HG03045 (cell line): ENCODE results near the gene S100P.
"Not testable (repeated sequence)": the region's sequence is repeated elsewhere in the genome, so short reads cannot be mapped to it uniquely, and the experiment has no call there.

ENCODE experiments used
- ATAC-seq: cut with Tn5 transposase; IDR thresholded peaks from one replicate; pipeline ENCODE4 v1.9.1; 2021; ENCODE audit warnings: mild to moderate bottlenecking, moderate library complexity; ENCODE audit not compliant: unreplicated experiment

S100P gene

GRCh38 chr4:6672541-6673190, 21.0 kb upstream of the S100P start:
- ATAC-seq, result not testable (repeated sequence)

DNA sequence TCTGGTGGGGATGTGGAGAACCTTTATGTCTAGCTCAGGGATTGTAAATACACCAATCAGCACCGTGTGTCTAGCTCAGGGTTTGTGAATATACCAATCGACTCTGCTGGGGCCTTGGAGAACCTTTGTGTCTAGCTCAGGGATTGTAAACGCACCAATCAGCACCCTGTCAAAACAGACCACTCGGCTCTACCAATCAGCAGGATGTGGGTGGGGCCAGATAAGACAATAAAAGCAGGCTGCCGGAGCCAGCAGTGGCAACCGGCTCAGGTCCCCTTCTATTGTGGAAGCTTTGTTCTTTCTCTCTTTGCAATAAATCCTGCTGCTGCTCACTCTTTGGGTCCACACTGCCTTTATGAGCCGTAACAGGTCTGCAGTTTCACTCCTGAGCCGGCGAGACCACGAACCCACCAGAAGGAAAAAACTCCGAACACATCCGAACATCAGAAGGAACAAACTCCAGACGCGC, 20.5 kb upstream of the S100P start:
- ATAC-seq, result not testable (repeated sequence)

DNA sequence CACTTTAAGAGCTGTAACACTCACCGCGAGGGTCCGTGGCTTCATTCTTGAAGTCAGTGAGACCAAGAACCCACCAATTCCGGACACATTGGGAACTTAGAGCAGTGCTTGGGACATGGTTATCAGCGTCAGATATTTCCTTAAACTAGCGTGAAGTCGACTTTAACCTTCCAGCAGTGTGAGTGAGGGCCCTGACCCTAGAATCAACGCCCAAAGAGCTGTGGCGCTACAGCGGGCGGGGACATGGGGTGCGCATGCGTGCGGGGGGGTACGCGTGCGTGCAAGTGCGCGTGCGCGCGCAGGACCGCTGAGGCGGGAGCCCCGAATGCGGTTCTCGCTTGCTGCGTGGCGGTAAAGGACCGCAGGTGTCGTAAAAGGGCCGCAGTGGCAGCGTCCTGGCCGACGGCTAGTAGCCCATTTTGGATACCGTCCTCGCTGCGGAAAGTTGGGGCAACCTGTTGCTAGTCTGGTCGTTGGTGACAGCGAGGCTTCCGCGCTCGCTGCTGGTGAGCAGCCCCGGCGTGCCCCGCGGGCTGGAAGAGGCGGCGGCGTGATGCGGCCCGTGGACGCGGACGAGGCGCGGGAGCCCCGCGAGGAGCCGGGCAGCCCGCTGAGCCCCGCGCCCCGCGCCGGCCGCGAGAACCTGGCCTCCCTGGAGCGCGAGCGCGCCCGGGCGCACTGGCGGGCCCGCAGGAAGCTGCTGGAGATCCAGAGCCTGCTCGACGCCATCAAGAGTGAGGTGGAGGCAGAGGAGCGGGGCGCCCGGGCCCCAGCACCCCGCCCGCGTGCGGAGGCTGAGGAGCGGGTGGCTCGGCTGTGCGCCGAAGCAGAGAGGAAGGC, 19.8 kb upstream of the S100P start:
- peak; percentile 70 for ATAC-seq

- ATAC-seq, result peak; percentile 40
These were observed 19.1 kb upstream of the S100P start for GRCh38 chr4:6674500-6675149.

DNA sequence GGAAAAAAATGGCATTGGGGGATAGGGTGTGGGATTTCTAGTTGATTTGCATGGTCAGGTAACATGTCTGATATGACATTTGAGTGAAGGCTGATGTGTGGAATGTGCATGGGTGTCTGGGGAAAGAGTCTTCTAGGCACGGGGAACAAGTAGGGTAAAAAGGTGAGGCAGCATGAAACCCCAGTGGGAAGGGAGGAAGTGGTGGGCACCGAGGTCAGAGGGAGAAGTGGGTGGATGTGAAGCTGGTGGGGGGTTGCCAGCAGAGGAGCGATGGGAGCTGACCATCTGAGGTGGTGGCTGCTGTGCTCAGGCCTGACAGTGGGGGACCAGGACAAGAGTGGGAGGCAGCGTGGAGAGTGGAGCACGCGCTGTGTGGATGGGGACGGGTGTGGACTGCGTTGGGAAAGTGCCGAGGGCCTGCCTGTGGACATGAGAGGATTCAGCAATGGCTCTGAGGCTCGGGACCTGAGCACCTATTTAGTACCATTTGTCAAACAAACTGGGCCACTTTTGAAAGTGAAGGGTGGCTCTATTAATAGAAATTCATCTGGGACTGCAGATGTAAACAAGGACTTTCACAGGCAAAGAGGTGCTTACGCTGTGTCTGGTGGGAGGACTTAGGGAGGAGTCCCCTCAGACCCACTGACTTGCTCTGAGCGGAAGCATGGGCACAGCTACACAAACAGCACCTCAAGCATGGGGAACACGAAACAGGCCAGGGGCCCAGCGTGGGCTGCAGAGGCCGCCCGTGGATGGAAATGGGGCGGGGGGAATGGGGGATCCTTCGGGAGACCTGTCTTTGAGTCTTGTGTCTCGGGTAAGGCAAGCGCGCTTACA, 16.7 kb upstream of the S100P start:
- no peak for ATAC-seq

DNA sequence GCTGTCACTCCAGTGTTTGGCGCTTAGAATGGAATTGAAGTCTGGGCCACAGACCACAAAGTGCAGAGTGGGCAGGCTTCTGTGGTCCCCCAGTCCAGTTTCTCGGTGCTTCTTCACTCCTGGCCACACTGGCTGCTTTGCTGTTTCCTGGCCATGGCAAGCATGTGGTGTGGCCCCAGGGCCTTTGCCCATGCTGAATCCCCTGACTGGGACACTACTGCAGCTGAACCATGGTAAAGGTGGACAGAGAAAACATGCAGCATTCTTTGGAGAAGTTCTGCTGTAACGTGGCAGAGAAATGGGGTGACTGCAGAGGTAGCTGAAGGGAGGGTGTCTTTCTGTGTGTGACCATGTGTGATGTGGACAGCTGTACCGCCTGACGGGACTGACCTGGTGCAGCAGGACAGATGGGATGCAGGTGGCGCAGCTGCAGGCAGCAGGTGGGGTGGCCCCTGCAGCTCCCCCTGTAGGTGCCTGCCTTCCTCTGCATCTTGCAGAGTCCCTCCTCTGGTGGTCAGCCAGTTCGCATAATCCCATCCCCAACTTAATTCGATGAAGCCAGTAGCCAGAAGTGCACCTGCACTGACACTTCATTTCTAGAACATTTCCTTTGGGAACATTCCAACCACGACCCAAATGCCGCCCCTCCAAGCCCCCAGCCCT, 13.2 kb upstream of the S100P start:
- no peak for ATAC-seq

- ATAC-seq, result no peak
These were observed 12.5 kb upstream of the S100P start for GRCh38 chr4:6681191-6681590.

- ATAC-seq, result no peak
These were observed 10.7 kb upstream of the S100P start for GRCh38 chr4:6682862-6683590.

DNA sequence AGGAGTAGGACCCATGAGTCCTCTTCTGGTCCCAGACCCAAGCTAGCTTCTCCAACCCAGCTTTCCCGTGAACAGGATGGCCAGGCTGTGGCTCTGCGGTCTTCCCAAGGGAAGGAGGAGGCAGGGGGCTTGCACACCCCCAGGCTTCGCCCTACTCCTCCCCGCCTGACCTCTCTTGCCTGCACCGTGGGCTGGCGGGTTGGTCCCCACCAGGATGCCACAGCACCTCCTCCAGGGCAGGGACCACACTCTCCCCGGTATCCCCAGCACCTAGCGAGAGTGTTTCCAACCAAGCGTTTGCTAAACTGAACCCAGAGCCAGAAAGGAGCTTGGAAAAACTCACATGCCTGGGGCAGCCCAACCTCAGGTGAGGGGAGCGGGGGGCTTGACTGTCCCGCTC, 9.0 kb upstream of the S100P start:
- no peak for ATAC-seq

DNA sequence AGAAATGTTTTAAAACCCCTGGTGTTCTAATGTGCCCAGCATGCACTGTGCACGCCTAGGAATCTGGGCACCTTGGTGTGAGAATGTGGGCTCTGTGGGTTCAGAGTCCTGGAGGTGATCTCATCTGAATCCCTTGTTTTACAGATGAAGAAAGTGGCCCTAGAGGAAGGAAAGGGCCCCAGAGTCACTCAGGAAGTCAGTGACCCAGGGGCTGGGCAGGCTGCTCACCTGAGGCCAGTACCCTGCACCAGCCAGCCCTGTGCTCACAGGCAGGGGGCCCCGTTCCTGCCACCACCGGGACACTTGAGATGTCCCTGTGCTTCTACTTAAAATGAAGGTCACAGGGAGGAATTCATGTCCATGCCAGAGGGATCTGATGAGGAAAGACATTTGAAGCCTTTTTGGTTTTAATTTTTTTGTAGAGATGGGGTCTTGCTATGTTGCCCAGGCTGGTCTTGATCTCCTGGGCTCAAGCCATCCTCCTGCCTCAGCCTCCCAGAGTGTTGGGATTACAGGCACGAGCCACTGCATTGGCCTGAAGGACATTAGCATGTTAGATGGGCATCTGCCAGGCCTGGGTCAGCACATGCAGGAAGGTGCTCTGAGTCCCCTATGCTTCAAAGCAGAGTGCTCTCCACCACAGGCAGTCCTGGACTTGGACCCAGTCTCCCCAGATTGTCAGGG, 7.4 kb upstream of the S100P start:
- ATAC-seq, result no peak

- ATAC-seq, result no peak
These were observed 5.5 kb upstream of the S100P start for GRCh38 chr4:6687947-6688878.

GRCh38 chr4:6688879-6689505, 4.7 kb upstream of the S100P start:
- ATAC-seq, result no peak

DNA sequence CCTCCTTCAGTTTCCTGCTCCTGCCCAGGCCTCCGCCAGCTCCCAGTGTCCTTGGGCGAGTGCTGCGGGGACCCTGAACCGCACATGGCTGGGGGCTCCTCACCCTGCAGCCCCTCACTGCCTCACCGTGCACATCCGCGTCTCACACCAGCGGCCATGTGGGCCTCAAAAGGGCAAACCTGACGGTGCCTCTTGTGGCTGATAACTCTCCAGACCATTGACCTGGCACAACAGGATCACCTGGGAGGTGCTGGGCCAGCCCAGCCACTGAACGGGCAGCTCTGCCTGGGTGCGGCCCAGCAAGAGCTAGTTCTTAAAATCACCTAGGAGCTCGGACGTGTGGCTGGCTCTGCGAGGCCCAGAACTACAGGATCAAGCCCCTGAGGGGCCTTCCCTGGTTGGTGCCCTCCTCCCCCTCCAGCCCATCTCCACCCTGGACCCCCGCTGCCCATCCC, 4.1 kb upstream of the S100P start:
- ATAC-seq, result no peak

GRCh38 chr4:6692379-6692778, 1.3 kb upstream of the S100P start:
- ATAC-seq, result no peak

- ATAC-seq, result no peak
These were observed 872 bp upstream of the S100P start for GRCh38 chr4:6692806-6693205.

DNA sequence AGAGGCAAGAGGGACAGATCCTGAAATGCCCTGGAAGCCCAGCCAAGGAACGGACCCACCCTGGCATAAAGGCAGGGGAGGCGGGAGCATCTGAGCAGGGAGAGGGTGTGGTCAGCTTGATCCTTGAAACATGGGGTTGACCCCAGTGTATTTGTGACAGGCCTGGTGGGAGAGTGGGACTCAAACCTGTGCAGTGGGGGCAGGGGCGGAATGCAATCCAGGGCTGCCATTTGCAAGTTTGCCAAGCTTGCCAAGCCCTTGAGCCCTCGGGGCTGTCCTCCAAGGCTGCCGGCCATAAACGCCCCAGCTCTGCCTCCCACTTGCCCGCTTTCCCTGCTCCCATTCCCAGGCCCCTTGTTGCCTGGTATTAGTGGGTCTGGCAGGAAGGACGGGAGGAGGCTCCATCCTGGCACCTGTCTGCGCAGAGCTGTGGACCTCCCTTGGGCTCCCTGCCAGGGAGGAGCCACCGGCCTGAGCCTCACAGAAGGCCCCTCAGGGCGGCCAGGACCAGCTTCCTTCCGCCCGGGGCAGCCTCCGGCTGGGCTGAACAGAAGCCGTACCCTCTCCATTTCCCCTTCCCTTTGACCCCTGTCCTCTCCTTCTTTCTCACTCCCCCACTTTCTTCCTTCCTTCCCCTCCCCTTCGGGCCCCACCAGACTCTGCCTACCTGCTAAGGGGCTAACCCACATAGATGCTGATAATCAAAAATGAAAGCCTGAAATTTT, 661 bp downstream of the S100P start:
- ATAC-seq, result no peak
